GM23248 (cell line): Measurements from ENCODE around the gene YKT6.

Experiments
- EZH2 ChIP-seq: fragments of 200-600 bp; sonication (generic); IDR thresholded peaks from 2 replicates; pipeline ENCODE4 v1.6.1; 2018; ENCODE audit warnings: antibody characterized with exemption, mild to moderate bottlenecking; ENCODE audit not compliant: insufficient read depth, poor library complexity, severe bottlenecking
- EZH2phosphoT487 ChIP-seq: fragments of 200-600 bp; sonication (generic); IDR thresholded peaks from 2 replicates; pipeline ENCODE4 v1.6.1; 2018; ENCODE audit warnings: antibody characterized with exemption, moderate library complexity, mild to moderate bottlenecking, low read depth; ENCODE audit not compliant: insufficient read depth

DNA sequence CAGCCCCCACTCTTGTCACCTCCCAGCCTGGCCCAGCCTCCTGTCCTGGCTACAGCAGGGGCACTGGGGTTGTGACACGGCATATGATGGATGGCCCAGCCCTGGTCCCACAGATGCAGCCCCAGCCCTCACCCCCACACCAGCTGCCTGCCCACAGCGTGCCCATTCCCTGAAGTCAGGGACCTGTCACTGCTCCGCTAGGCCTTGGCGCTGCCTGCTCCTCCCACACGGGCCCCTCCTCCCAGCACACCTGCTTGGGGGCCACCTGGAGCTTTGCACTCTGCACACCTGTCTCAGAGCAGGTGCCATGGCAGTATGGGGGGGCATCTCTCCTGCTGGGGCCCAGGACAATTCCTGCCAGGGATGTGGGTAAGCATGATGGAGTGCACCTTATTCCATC is 15.0 kb upstream of the YKT6 start:
- TF ChIP-seq EZH2: no peak
- TF ChIP-seq EZH2phosphoT487: no peak
